SK-N-MC (cell line): ENCODE data around the gene KCNQ1OT1.

Experiments
- EZH2 ChIP-seq: fragments of 200-600 bp; sonication (generic); IDR thresholded peaks from one replicate; pipeline ENCODE4 v1.6.1; 2017; ENCODE audit warnings: antibody characterized with exemption
- POLR2AphosphoS5 ChIP-seq: IDR thresholded peaks from 2 replicates; pipeline ENCODE4 v1.6.1; 2012; ENCODE audit warnings: mild to moderate bottlenecking, low read depth, low read length, borderline replicate concordance

- TF ChIP-seq EZH2 (no peak), POLR2AphosphoS5 (no peak)
These were observed 27.1 kb downstream of the KCNQ1OT1 start for GRCh38 chr11:2672553-2673249.
